LoVo (cell line): ENCODE data around the gene OSBPL10.

Experiments
- DNase-seq: peaks from one replicate; pipeline ENCODE4 v3.0.0-alpha.2; 2016; ENCODE audit warnings: low spot score

OSBPL10 gene

GRCh38 chr3:31988271-31988670 is 7.2 kb upstream of the OSBPL10 start:
- no peak for DNase-seq

- no peak for DNase-seq
These were observed 4.8 kb upstream of the OSBPL10 start for GRCh38 chr3:31985831-31986230.

- no peak for DNase-seq
These were observed 3.3 kb upstream of the OSBPL10 start for GRCh38 chr3:31984321-31984720.

GRCh38 chr3:31980530-31981205 is 394 bp downstream of the OSBPL10 start:
- DNase-seq = peak; percentile 52

- no peak for DNase-seq
These were observed 1.9 kb downstream of the OSBPL10 start for GRCh38 chr3:31979001-31979697.

- peak; percentile 74 for DNase-seq
These were observed 2.5 kb downstream of the OSBPL10 start for GRCh38 chr3:31978553-31978952.

- DNase-seq = no peak
These were observed 3.3 kb downstream of the OSBPL10 start for GRCh38 chr3:31977736-31978135.

GRCh38 chr3:31976302-31976701 is 4.8 kb downstream of the OSBPL10 start:
- DNase-seq = no peak

GRCh38 chr3:31974964-31975363 is 6.1 kb downstream of the OSBPL10 start:
- no peak for DNase-seq

- no peak for DNase-seq
These were observed 6.6 kb downstream of the OSBPL10 start for GRCh38 chr3:31974471-31974870.

GRCh38 chr3:31973837-31974236 is 7.2 kb downstream of the OSBPL10 start:
- no peak for DNase-seq

GRCh38 chr3:31973081-31973480 is 8.0 kb downstream of the OSBPL10 start:
- DNase-seq = no peak

- no peak for DNase-seq
These were observed 9.5 kb downstream of the OSBPL10 start for GRCh38 chr3:31971607-31972006.

GRCh38 chr3:31968927-31969418 is 12.1 kb downstream of the OSBPL10 start:
- peak; percentile 79 for DNase-seq

GRCh38 chr3:31968369-31968926 is 12.6 kb downstream of the OSBPL10 start:
- DNase-seq = no peak

- DNase-seq = no peak
These were observed 13.5 kb downstream of the OSBPL10 start for GRCh38 chr3:31967592-31967991.

- DNase-seq = no peak
These were observed 14.0 kb downstream of the OSBPL10 start for GRCh38 chr3:31966978-31967591.

- DNase-seq = no peak
These were observed 18.3 kb downstream of the OSBPL10 start for GRCh38 chr3:31962801-31963205.

GRCh38 chr3:31960793-31961431 is 20.1 kb downstream of the OSBPL10 start:
- peak; percentile 66 for DNase-seq

GRCh38 chr3:31959951-31960792 is 20.9 kb downstream of the OSBPL10 start:
- DNase-seq = no peak

- DNase-seq = no peak
These were observed 21.8 kb downstream of the OSBPL10 start for GRCh38 chr3:31959251-31959650.
